GM19468 (cell line): Measurements from ENCODE around the gene PACS1.
"Not testable (repeated sequence)": the region's sequence is repeated elsewhere in the genome, so short reads cannot be mapped to it uniquely, and the experiment has no call there.

Source experiments
- ATAC-seq: cut with Tn5 transposase; IDR thresholded peaks from one replicate; pipeline ENCODE4 v1.9.1; 2021; ENCODE audit warnings: mild to moderate bottlenecking, moderate library complexity, moderate number of reproducible peaks; ENCODE audit not compliant: unreplicated experiment; ENCODE audit errors: extremely low read depth

PACS1 gene

GRCh38 chr11:66239511-66239910, 169.4 kb downstream of the PACS1 start:
- no peak for ATAC-seq

GRCh38 chr11:66239998-66240780, 170.1 kb downstream of the PACS1 start:
- no peak for ATAC-seq

GRCh38 chr11:66240781-66241136, 170.7 kb downstream of the PACS1 start:
- ATAC-seq = no peak

- ATAC-seq = no peak
Measured at GRCh38 chr11:66242095-66242765, 172.2 kb downstream of the PACS1 start.

GRCh38 chr11:66243782-66244535, 173.9 kb downstream of the PACS1 start:
- no peak for ATAC-seq

GRCh38 chr11:66247295-66247694, 177.2 kb downstream of the PACS1 start:
- ATAC-seq = no peak

GRCh38 chr11:66247801-66248200, 177.7 kb downstream of the PACS1 start:
- ATAC-seq = no peak

GRCh38 chr11:66248903-66249302, 178.8 kb downstream of the PACS1 start:
- no peak for ATAC-seq

GRCh38 chr11:66251809-66252208, 181.7 kb downstream of the PACS1 start:
- ATAC-seq = no peak

- not testable (repeated sequence) for ATAC-seq
Measured at GRCh38 chr11:66253081-66253480, 183.0 kb downstream of the PACS1 start.

- ATAC-seq = no peak
Measured at GRCh38 chr11:66258473-66258893, 188.4 kb downstream of the PACS1 start.

GRCh38 chr11:66259225-66259624, 189.2 kb downstream of the PACS1 start:
- ATAC-seq = no peak

- no peak for ATAC-seq
Measured at GRCh38 chr11:66259956-66260355, 189.9 kb downstream of the PACS1 start.

- no peak for ATAC-seq
Measured at GRCh38 chr11:66261578-66261977, 191.5 kb downstream of the PACS1 start.

GRCh38 chr11:66262191-66262590, 192.1 kb downstream of the PACS1 start:
- ATAC-seq = no peak

- ATAC-seq = no peak
Measured at GRCh38 chr11:66262696-66263095, 192.6 kb downstream of the PACS1 start.

GRCh38 chr11:66263231-66263630, 193.2 kb downstream of the PACS1 start:
- no peak for ATAC-seq

- no peak for ATAC-seq
Measured at GRCh38 chr11:66263785-66264184, 193.7 kb downstream of the PACS1 start.

GRCh38 chr11:66264383-66264782, 194.3 kb downstream of the PACS1 start:
- no peak for ATAC-seq

- ATAC-seq = no peak
Measured at GRCh38 chr11:66264914-66265313, 194.8 kb downstream of the PACS1 start.
